LNCAP (cell line): ENCODE data around the gene FOXM1.

Experiments
- TF ChIP-seq, protein P1 (sequence below): fragments of 450-650 bp; IDR thresholded peaks from 2 replicates; pipeline ENCODE4 v1.5.1; 2017; ENCODE audit warnings: mild to moderate bottlenecking

FOXM1 gene

DNA sequence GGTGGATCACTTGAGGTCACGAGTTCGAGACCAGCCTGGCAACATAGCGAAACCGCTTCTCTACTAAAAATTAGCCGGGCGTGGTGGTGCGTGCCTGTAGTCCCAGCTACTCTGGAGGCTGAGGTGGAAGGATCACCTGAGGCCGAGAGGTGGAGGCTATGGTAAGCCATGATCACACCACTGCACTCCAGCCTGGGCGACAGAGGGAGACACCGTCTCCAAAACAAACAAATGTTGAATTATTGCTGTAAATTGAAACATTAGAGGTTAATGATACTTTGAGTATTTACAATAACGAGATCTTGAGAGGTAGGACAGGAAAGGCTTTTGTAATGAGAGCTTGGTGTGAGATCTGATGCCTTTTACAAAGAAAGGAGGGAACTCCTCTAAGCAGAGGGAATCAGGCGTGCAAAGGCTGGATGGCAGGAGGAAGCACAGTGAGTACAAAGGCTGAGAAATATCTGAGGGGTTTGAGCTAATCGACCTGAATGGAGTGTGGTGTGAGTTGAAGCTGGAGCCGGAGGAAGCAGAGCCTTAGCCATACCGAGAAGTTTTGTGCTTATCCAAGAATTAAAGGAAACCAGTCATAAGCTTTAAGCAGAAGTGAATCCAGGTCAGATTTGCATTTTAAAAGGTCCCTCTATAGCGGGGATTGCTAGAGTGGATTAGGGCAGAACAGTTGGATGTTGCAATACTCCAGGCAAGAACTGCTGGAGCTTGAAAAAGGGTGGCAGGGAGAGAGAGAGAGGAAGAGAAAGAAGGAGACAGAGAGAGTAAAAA is 1.2 kb upstream of the FOXM1 start:
- TF ChIP-seq, protein P1, sequence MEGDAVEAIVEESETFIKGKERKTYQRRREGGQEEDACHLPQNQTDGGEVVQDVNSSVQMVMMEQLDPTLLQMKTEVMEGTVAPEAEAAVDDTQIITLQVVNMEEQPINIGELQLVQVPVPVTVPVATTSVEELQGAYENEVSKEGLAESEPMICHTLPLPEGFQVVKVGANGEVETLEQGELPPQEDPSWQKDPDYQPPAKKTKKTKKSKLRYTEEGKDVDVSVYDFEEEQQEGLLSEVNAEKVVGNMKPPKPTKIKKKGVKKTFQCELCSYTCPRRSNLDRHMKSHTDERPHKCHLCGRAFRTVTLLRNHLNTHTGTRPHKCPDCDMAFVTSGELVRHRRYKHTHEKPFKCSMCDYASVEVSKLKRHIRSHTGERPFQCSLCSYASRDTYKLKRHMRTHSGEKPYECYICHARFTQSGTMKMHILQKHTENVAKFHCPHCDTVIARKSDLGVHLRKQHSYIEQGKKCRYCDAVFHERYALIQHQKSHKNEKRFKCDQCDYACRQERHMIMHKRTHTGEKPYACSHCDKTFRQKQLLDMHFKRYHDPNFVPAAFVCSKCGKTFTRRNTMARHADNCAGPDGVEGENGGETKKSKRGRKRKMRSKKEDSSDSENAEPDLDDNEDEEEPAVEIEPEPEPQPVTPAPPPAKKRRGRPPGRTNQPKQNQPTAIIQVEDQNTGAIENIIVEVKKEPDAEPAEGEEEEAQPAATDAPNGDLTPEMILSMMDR: no peak; the same call in 1 of the 2 replicates

DNA sequence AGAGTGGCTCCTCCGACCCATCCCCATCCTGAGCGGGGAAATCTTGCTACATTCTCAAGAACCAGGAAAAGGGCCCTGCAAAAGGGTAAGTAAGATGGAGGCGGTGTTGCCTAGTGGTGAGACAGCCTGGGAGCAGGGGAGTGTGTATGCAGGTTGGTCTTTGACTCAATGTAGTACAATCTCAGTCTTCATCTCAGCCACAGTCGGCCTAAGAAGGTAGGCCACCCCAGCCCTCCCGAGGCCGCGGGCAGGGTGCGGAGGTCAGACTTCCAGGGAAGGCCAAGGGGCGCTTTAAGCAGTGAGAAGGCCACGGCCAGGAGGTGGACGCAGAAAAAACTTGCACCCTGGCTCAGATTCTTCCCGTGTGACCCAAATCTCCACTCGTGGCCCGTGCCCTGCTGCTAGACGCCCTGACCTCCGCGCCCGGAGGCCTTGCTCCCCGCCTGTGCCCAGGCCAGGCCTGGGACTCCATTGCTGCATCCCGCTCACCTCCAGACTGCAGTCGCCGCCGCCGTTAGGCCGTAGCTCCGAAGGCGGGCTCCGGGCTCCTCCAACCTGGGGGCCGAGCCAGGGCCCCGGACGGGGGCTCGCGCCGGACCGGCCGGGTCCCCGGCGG is 435 bp downstream of the FOXM1 start:
- TF ChIP-seq, protein P1: no peak

- TF ChIP-seq, protein P1: no peak
Measured at GRCh38 chr12:2864198-2864597, 12.8 kb downstream of the FOXM1 start.

DNA sequence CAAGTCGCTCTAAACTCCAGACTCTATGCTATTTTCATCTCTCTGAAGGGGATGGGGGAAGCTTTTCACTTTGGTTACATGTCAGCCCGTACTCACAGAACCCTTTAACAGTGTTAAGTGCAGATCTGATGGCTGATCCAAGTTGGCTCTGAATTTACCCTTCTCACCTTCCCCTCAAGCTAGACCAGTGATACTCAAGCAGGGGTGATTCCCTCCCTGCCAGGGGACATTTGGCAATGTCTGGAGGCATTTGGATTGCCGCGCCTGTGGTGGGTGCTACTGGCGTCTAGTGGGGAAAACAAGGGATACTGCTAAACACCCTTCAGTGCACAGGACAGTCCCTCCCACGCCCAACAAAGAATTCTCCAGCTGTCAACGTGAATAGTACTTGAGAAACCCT is 14.1 kb downstream of the FOXM1 start:
- TF ChIP-seq, protein P1: no peak

- TF ChIP-seq, protein P1: no peak
Measured at GRCh38 chr12:2860170-2860569, 16.8 kb downstream of the FOXM1 start.

DNA sequence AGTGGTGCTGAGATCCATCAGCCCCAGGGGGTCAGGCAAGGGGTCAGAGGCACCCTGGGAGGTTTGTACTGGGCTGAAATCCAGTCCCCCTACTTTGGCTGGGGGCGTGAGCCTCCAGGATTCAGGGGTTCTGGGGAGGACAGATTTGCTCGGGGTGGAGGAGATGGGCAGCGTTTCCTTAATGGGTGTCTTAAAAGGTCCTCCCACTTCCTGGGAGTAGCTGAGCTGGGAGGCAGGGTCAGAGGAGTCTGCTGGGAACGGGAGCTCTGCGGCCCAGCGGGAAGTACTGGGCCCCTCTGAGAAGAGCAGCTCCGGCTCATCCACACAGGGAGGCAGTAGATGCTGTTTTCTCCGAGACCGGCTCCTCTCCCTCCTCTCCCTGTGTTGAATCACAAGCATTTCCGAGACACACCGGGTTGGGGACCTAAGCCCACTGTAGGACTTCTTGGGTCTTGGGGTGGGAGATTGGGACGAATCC is 18.0 kb downstream of the FOXM1 start:
- TF ChIP-seq, protein P1: no peak

- TF ChIP-seq, protein P1: no peak
Measured at GRCh38 chr12:2858334-2858733, 18.6 kb downstream of the FOXM1 start.
